Measurements from ENCODE around the gene ITGA2.

ITGA2 gene

DNA sequence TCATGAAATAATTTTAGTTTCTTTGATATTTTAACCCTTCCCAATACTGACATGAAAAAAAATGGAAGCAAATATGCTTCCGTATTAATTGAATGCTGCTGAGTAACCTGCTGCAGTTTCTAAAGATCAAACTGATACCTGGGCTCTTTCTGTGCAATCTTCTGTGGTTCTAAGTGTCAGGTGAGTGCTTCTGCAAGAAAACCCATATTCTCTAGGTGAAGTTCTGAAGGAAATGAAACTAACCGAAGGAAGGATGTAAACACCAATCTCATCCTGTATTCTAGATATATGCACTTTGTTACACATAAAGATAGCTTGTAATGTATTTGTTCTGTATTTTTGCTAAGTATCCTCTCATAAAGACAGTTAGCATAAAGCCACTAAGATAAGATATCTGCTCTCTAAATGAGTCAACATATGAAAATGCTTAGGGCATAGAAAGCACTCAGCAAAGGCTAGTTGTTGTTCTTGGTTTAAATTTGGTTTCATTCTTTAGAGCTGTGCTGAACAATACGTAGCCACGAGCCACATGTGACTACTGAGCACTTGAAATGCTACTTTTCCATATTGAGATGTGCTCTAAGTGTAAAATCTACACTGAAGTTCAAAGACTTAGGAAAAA, 52.0 kb downstream of the ITGA2 start:
- TF ChIP-seq, protein P1, sequence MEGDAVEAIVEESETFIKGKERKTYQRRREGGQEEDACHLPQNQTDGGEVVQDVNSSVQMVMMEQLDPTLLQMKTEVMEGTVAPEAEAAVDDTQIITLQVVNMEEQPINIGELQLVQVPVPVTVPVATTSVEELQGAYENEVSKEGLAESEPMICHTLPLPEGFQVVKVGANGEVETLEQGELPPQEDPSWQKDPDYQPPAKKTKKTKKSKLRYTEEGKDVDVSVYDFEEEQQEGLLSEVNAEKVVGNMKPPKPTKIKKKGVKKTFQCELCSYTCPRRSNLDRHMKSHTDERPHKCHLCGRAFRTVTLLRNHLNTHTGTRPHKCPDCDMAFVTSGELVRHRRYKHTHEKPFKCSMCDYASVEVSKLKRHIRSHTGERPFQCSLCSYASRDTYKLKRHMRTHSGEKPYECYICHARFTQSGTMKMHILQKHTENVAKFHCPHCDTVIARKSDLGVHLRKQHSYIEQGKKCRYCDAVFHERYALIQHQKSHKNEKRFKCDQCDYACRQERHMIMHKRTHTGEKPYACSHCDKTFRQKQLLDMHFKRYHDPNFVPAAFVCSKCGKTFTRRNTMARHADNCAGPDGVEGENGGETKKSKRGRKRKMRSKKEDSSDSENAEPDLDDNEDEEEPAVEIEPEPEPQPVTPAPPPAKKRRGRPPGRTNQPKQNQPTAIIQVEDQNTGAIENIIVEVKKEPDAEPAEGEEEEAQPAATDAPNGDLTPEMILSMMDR (IDR thresholded peaks at IDR 0.05; ENCODE audit: insufficient read depth, low read length, missing control alignments), result no peak
- CTCF ChIA-PET, result interaction anchor here (0.7 to 2.4 kb wide), 2 partner anchors 9 to 92 kb away, joined by 3 to 13 read pairs; no protein-coding TSS in a partner anchor
- POLR2A ChIA-PET, result no interaction called here
- no peak overlapping the region; the same call in 1 of the 2 replicates for H3K4me3 ChIP-seq (ENCODE audit: low read depth, low read length)
- no peak for DNase-seq (ENCODE audit: low read depth, low spot score)

DNA sequence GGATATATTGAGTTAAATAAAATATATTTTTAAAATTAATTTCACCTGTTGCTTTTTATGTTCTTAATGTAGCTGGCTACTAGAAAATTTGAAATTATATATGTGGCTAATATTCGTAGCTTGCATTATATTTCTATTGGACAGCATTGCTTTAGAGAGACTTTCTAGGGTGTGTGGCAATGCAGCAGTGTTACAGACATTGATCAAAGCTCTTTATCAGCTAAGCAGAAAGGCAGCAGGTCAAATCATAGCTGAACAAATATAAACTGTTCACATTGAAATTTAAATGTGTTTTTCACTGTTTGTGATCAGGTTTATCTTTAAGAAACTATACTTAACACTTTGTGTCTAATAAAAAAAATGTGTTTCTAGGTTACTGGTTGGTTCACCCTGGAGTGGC, 52.6 kb downstream of the ITGA2 start:
- TF ChIP-seq, protein P1 (IDR thresholded peaks at IDR 0.05; ENCODE audit: insufficient read depth, low read length, missing control alignments), result no peak
- ChIA-PET CTCF (interaction anchor here (0.7 to 2.4 kb wide), 2 partner anchors 10 to 93 kb away, joined by 3 to 13 read pairs; no protein-coding TSS in a partner anchor), POLR2A (no interaction called here)
- DNase-seq (ENCODE audit: low read depth, low spot score), result no peak
- H3K4me3 ChIP-seq (ENCODE audit: low read depth, low read length), result no peak overlapping the region

DNA sequence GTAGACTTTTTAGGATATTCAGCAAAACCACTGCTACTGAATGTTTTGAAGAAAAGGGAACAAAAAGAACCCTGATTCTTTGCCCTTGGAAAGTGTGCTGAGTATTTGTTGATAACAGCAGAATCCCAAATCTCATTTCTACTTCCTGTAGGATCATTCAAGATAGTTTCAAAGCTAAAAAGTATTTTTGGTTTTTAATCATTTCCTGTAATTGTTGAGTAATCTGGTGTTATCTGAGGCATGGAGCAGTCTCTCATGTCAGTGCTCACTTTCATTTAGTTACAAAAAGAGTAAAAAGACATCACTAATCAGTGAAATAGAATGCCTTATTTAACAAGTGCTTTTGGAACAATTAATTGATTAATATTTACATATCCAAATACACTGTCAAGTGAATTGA, 56.1 kb downstream of the ITGA2 start:
- TF ChIP-seq, protein P1 (IDR thresholded peaks at IDR 0.05; ENCODE audit: insufficient read depth, low read length, missing control alignments), result no peak
- ChIA-PET CTCF (no interaction called here), POLR2A (no interaction called here)
- DNase-seq (ENCODE audit: low read depth, low spot score), result no peak
- no peak overlapping the region for H3K4me3 ChIP-seq (ENCODE audit: low read depth, low read length)

DNA sequence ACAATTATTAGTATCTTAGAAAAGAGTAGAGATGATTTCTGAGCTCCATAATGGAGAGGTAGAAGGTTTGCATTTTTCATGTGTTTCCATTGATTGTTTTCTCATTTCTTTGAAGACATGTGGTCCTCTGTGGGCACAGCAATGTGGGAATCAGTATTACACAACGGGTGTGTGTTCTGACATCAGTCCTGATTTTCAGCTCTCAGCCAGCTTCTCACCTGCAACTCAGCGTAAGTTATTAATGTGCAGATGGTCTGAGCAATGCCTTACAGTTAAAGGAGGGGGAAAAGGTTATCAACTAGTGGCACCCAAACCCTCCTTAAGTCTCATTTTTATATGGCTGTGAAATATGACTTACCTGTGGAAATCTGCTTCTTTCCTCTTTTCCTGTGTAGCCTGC, 59.1 kb downstream of the ITGA2 start:
- no peak for DNase-seq (ENCODE audit: low read depth, low spot score)
- POLR2A ChIA-PET, result no interaction called here
- CTCF ChIA-PET, result interaction anchor here (1.0 to 1.2 kb wide), 3 partner anchors 12 to 16 kb away, joined by 3 read pairs; no protein-coding TSS in a partner anchor
- no peak overlapping the region for H3K4me3 ChIP-seq (ENCODE audit: low read depth, low read length)
- TF ChIP-seq, protein P1 (IDR thresholded peaks at IDR 0.05; ENCODE audit: insufficient read depth, low read length, missing control alignments), result no peak

DNA sequence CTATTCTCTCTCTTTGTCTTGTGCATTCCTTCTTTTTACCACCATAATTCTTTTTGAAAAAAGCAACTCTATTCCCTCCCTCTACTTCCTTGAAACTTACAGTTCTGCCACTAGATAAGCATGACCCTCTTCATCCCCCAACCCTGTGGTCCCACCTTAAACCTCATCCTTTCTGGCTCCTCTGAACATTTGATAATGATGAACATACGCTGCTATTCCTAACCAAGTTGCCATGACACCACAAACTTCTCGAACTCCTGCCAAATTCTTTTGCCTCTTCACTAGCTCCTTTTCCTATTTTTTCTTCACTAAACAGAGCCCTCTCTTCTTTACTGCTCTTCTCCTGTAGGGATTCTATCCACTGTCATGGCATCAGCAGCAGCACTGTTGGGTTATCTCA, 63.3 kb downstream of the ITGA2 start:
- POLR2A ChIA-PET, result no interaction called here
- H3K4me3 ChIP-seq (ENCODE audit: low read depth, low read length), result no peak overlapping the region
- TF ChIP-seq, protein P1 (IDR thresholded peaks at IDR 0.05; ENCODE audit: insufficient read depth, low read length, missing control alignments), result no peak
- DNase-seq (ENCODE audit: low read depth, low spot score), result no peak
- CTCF ChIA-PET, result interaction anchor here (0.7 to 1.9 kb wide), 4 partner anchors 9 to 104 kb away, joined by 3 to 5 read pairs (median 3); no protein-coding TSS in a partner anchor

DNA sequence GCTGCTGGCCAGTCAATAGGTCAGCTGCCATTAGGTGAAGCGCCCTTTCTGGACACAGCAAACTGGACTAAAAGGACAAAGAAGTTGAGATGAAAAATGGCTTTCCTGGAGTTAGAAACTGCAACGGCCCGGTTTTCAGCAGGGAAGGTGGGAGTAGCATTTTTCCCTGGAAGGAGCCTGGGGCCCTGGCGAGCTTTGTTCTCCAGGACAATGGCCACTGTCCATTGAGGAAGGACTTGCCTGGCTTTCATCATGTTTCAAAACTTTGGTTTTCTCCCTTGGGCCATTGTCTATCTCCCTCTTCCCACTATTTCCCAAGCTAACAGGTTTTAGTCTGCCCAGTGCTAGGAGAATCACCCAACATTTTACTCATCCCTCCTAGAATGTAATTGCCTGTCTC, 64.2 kb downstream of the ITGA2 start:
- CTCF ChIA-PET, result interaction anchor here (1.0 to 1.7 kb wide), 2 partner anchors 18 to 104 kb away, joined by 3 to 5 read pairs; no protein-coding TSS in a partner anchor
- POLR2A ChIA-PET, result no interaction called here
- no peak for DNase-seq (ENCODE audit: low read depth, low spot score)
- no peak overlapping the region for H3K4me3 ChIP-seq (ENCODE audit: low read depth, low read length)
- TF ChIP-seq, protein P1 (IDR thresholded peaks at IDR 0.05; ENCODE audit: insufficient read depth, low read length, missing control alignments), result no peak

All from AG04449 (cell line).